Mononuclear cell (primary cell): ENCODE data around the gene AIP. TPM values are rescaled to one million over a fixed set of nuclear protein-coding genes. Genes with fewer than 3 reads are reported as not detected.

Experiments used
- H3K27me3 ChIP-seq: 2 replicates; pipeline ENCODE4 v1.6.0; 2011; ENCODE audit warnings: low read length, control low read depth; ENCODE audit not compliant: insufficient read depth
- H3K4me1 ChIP-seq: 2 replicates; pipeline ENCODE4 v1.5.1; 2011; ENCODE audit warnings: mild to moderate bottlenecking, low read length, control low read depth; ENCODE audit not compliant: insufficient read depth
- H3K4me3 ChIP-seq: 2 replicates; pipeline ENCODE4 v1.5.1; 2011; ENCODE audit warnings: mild to moderate bottlenecking, low read length, moderate library complexity
- H3K9me3 ChIP-seq: 2 replicates; pipeline ENCODE4 v1.5.1; 2011; ENCODE audit warnings: low read depth, mild to moderate bottlenecking, control low read depth, low read length
- total RNA-seq: library from RNA; depleted of rRNA; stranded (reverse); fragments of >200 nt; gene quantifications from one replicate; pipeline ENCODE4 v1.2.3, GENCODE V29; 2012

Gene AIP
- 77.2 TPM for total RNA-seq

GRCh38 chr11:67482827-67483798, at the start of gene AIP:
AIP (plus strand) TSS chr11:67483026; CDS start chr11:67483159, 133 bp downstream.
- Histone ChIP-seq H3K27me3 (no peaks in the 10 kb centered on the region), H3K4me1 (peaks cover 59% of the 10 kb centered on the region), H3K9me3 (no peaks in the 10 kb centered on the region), H3K4me3 (peak within 1 kb of the TSS; percentile 63)

DNA sequence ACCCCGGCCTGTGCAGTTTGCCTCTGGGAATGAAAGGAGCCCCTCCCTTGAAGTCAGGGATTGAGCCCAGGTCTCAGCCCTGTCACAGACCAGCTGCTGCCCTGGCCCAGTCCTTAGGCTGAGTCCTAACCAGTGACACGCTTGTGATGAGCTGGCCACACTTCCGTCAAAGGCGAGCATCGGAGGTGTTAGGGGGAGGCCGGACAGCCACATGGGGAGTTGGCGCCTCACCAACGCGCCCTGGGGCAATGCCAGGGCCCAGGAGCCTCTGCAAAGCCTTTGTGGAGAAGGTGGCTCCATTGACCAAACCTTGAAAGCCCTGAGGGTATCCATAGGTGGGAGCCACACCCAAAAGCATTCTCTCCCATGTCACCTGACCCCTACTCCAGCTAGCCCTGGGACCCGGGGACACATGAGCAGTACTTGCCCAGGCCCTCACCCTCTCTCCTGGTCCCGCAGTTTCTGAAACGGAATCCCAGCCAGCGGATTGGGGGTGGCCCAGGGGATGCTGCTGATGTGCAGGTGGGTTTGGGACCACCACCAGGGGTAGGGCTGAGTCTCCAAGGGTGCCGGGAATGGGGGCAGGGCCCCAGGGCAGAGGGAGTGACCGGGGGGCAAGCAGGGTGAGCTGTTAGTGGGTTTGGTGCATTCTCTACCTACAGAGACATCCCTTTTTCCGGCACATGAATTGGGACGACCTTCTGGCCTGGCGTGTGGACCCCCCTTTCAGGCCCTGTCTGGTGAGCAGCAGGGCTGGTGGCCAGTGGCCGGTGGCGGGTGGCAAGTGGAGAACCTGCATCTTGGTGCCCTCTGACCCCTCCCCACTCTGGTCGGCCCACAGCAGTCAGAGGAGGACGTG, 49.1 kb upstream of the AIP start:
- Histone ChIP-seq H3K4me3 (no peak overlapping the region), H3K27me3 (no peaks in the 10 kb centered on the region), H3K4me1 (peaks cover 65% of the 10 kb centered on the region), H3K9me3 (no peaks in the 10 kb centered on the region)

DNA sequence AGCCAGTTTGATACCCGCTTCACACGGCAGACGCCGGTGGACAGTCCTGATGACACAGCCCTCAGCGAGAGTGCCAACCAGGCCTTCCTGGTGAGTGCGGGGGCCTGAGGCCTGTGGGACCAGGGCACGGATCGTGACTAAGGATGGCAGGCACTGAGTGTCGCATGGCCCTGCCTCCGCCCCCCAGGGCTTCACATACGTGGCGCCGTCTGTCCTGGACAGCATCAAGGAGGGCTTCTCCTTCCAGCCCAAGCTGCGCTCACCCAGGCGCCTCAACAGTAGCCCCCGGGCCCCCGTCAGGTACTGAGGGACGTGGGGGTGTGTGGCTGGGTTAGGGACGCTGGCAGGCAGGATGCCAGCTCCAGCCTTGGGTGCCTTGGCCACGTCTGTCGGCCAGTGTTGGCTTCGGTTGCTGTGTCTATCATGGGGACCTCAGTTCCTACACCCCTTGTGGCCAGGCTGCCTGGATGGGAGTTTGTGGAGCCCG, 48.4 kb upstream of the AIP start:
- no peaks in the 10 kb centered on the region for H3K9me3 ChIP-seq
- peaks cover 65% of the 10 kb centered on the region for H3K4me1 ChIP-seq
- H3K27me3 ChIP-seq = no peaks in the 10 kb centered on the region
- H3K4me3 ChIP-seq = no peak overlapping the region

- Histone ChIP-seq H3K9me3 (no peaks in the 10 kb centered on the region), H3K27me3 (no peaks in the 10 kb centered on the region), H3K4me3 (no peak overlapping the region), H3K4me1 (peaks cover 67% of the 10 kb centered on the region)
Observed at GRCh38 chr11:67435031-67435726, 47.6 kb upstream of the AIP start.

- H3K27me3 ChIP-seq = no peaks in the 10 kb centered on the region
- no peaks in the 10 kb centered on the region for H3K9me3 ChIP-seq
- peaks cover 74% of the 10 kb centered on the region for H3K4me1 ChIP-seq
- H3K4me3 ChIP-seq = peak overlapping the region; percentile 74
Observed at GRCh38 chr11:67435727-67436458, 46.9 kb upstream of the AIP start.

DNA sequence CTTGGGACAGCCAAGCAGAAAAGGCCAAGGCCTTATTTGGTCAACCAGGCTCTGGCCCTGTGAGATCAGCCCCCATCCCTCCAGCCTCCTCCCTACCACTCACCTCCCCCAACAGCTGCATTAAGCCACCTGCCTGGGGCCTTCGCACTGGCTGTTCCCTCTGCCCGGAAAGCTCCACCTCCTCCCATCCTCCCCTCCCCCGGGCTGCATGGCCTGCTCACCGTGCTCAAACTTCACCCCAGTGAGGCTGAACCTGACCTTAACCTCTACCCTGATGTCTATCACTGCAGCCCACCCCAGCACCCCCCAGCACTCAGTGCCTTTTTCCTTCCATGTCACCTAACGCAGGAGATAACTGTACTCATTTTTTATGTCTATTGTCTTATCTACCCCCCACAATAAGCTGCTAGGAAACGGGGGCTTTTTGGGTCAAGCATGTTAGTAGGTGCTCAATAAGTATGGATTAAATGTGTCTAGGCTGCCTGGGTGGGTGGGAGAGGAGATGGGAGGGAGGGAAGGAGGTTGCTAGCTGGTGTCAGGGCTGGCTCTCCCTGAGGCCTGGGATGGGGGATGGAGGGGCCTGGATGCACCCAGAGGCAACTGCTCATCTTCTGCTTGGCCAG, 46.3 kb upstream of the AIP start:
- H3K9me3 ChIP-seq = no peaks in the 10 kb centered on the region
- peaks cover 79% of the 10 kb centered on the region for H3K4me1 ChIP-seq
- H3K27me3 ChIP-seq = no peaks in the 10 kb centered on the region
- H3K4me3 ChIP-seq = peak overlapping the region; percentile 74

DNA sequence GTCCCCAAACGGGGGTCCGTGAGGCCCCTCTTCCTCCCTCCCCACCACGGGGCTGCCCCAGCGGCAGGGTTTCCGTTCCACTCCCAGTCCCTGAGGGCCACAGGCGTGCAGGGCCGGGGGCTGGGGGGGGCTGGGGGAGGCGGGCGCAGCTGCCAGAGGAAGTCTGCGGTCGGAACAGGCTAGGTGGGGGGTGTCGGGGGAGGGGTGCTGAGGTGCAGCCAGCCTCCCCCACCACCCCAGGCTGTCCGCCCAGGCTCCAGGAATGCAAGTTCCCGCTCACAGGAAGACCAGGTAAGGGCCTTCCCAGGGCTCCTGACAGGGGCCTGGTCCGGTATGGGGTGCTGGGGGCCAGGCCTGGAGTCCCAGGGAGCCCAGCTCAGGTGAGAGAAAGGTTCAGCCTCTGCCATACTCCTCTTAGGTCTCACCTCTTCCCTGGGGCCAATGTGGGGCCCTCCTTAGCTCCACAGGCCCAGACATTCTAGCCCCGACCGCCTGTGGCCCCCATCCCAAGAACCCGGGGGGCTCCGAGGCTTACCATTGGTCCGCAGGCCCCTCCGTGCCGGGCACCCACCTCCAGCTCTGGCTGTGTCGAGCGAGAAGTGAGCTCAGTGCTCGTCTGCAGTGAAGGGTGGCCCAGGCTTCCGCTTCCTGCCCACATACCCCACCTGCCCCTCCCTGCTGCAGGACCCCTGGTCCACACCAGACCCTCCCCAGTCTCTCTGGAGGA, 45.6 kb upstream of the AIP start, which contains the start of gene PTPRCAP:
TSS of gene PTPRCAP (minus strand) at position 601 of the 727 bp plus-strand sequence. CDS start at position 538, 63 bp downstream.
- Histone ChIP-seq H3K9me3 (no peaks in the 10 kb centered on the region), H3K27me3 (no peaks in the 10 kb centered on the region), H3K4me3 (peak within 1 kb of the TSS; percentile 74), H3K4me1 (peaks cover 80% of the 10 kb centered on the region)

GRCh38 chr11:67437809-67438157, 45.0 kb upstream of the AIP start:
- H3K4me1 ChIP-seq = peaks cover 84% of the 10 kb centered on the region
- no peaks in the 10 kb centered on the region for H3K27me3 ChIP-seq
- H3K4me3 ChIP-seq = peak overlapping the region; percentile 74
- H3K9me3 ChIP-seq = no peaks in the 10 kb centered on the region

DNA sequence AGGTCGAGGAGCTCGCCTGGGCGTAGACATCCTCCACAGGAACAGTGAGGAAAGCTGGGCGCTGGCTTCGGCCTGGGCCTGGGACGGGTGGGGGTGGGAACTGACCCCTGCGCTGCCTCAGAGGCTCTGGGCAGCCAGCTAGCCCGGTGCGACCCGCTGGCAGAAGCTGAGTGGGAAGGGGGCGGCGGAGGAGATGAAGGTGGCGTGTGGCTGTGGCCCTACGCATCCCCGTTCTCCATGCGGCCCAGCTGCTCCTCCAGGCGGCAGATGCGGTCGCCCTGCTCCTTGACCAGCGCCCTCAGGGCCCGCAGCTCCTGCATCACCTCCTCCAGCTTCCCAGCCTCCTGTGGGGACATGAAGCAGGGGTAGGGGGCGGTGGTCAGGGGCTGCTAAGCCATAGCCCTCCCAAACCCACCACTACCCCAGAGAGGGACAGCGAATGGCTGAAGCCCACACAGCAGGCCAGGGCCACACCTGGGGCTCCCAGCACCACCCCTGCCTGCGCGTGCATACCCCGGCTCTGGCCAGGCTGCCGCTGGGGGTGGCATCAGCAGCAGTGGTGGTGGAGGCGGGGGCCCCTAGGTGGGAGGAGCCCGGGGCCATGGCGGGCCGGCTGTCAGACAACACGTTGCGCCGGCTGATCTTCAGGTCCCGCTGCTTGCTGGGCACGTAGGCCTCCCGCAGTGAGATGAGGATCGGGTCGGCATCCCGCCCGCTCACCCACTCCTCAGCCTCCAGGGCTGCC, 44.5 kb upstream of the AIP start:
- H3K27me3 ChIP-seq = no peaks in the 10 kb centered on the region
- peak overlapping the region; percentile 74 for H3K4me3 ChIP-seq
- no peaks in the 10 kb centered on the region for H3K9me3 ChIP-seq
- peaks cover 81% of the 10 kb centered on the region for H3K4me1 ChIP-seq

DNA sequence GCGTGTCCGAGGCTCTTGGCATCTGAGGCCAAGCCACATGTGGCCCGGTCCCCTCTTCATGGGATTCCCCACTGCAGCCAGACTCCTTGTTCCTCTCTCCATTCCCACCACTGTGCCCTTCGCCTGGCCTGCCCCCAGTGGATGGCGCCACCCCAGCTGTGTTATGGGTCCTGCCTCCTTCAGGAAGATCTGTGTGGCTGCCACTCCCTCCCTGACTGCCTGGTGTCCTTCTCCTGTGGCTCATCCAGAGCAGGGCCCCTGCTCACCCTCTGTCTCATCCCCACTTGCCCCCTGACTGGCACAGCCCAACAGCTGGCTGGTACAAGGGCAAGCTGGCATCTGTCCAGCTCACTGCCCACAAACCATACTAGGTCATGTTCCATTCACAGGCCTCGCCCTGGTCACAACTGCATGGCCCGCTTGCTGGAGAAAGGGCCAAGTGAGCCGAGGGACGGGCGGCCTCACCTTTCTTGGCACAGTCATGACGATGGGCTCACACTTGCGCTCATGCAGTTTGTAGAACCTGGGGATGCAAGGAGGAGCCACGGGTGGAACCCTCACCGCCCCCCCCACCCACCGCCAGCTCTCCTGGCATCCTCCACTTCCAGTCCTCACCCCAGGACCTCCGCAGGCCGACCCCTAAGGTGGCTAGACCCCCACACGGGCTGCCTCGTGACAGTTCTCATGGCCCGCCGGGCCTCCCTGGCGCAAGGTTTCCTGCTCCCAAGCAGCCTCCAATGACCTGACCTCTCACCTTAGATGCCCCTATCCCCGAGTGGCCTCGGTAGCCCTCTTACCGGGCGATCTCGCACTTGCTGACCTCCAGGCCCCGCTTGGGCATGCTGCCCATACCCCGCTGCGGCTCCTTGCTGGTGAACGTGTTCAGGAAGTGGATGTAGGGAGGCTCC, 43.3 kb upstream of the AIP start:
- Histone ChIP-seq H3K27me3 (no peaks in the 10 kb centered on the region), H3K4me1 (peaks cover 79% of the 10 kb centered on the region), H3K9me3 (no peaks in the 10 kb centered on the region), H3K4me3 (no peak overlapping the region)

- peaks cover 79% of the 10 kb centered on the region for H3K4me1 ChIP-seq
- no peak overlapping the region for H3K4me3 ChIP-seq
- H3K27me3 ChIP-seq = no peaks in the 10 kb centered on the region
- no peaks in the 10 kb centered on the region for H3K9me3 ChIP-seq
Observed at GRCh38 chr11:67440229-67441097, 42.4 kb upstream of the AIP start.
